GM18505 (cell line): ENCODE results near the gene RPTOR.

Experiments
- ATAC-seq: cut with Tn5 transposase; IDR thresholded peaks from one replicate; pipeline ENCODE4 v1.9.1; 2021; ENCODE audit not compliant: unreplicated experiment
- POLR2A ChIP-seq: IDR thresholded peaks from 4 replicates; pipeline ENCODE4 v1.6.1; 2011; ENCODE audit warnings: borderline replicate concordance; ENCODE audit not compliant: insufficient read depth, insufficient read length; ENCODE audit errors: extremely low read depth

Gene RPTOR

DNA sequence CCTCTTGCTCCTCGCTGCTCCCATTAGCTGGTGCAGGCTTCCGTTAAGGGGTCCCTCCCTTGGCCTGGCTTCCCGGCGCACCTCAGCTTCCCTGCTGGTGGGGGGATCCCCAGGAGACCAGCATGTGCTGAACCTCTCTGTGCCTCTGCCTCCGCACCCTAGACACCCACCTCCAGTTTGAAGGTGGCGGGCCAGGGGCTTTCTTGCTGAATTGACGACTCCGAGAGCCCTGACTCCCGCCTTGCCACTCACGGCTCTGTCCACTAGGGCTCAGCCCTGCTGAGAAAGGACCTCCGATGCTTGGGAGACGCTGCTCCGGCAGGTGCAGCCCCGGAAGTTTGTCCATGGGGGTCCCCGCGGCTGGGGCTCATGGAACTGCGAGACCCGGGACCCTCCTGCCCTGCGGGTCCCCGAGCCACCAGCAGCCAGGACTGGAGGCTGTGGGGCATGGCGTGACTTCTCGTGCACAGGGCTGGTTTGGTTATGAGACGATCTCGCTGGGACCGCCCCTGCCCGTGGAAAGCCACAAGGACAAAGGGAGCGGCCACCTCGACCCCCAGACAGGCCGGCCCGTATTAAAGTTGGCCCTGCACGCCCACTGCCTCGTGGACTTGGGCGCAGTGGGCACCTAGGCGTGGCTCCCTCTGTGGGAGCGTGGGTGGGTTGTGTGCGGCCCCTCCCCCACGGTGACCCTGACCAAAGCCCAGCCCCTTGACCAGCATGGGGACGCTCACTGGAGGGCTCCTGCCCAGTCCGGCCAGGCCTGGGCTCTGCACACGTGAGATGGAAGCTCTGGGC, 455.1 kb downstream of the RPTOR start:
- no peak for ATAC-seq
- no peak for TF ChIP-seq POLR2A

DNA sequence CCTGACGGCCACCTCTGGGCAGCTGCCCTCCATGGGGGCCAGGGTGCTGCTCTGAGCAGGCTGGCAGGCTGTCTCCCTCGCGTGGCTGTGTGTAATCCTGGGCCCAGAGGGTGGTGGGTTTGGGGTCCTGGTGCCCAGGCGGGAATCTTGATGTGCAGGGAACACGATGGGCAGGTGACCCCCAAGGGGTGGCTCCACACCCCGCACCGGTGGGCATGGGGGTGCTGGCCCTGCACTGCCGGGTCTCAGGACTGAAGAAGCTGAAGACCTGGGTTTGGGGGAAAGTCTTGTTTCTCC, 455.6 kb downstream of the RPTOR start:
- ATAC-seq, result no peak
- no peak for TF ChIP-seq POLR2A

DNA sequence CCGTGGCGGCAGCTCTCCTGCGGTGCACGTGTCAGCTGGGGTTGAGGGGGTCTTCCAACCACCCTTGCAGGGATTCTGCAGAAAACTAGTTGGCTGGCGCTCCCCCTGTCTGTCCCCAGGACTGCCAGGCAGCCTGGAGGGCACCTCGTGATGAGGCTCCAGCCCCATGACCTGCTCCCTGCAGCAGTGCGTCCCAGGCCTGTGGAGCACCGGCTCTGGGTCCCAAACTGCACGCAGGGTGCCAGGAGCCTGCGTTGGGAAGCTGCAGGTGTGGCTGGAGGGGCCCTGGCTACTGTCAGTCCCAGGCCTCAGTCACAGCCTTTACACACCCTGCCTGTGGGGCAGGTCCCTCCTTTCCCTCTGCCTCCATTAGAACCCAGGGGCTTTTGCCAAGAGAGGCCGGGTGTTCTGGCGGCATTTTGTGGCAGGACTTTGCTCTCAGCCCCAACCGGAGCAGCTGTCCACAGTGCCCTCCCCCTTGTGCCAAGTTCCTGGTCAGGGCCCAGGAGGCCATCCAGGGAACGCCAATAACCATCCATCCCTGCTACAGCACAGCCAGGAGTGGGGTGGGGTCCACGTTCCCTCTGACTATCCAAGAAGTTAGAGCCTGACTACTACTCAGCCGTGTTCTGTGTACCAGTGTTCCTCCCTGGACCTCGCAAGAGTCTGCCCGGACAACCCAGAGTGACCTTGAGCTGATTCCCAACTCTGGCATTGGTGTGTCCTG, 456.2 kb downstream of the RPTOR start:
- no peak for TF ChIP-seq POLR2A
- no peak for ATAC-seq

DNA sequence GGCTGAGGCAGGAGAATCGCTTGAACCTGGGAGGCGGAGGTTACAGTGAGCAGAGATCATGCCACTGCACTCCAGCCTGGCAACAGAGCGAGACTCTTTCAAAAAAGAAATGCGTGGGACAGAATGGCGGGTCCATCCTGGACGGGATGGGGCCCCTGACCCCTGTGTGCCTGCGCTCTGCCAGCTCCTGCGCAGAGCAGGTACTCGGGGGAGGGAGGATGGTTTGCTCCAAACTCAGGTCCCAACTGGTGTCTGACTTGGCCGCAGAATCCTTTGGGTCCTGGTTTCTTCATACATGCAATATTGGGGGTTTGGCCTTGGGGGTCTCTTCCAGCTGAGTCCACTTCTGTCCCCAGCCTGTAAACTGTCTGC, 457.4 kb downstream of the RPTOR start:
- no peak for ATAC-seq
- no peak for TF ChIP-seq POLR2A

DNA sequence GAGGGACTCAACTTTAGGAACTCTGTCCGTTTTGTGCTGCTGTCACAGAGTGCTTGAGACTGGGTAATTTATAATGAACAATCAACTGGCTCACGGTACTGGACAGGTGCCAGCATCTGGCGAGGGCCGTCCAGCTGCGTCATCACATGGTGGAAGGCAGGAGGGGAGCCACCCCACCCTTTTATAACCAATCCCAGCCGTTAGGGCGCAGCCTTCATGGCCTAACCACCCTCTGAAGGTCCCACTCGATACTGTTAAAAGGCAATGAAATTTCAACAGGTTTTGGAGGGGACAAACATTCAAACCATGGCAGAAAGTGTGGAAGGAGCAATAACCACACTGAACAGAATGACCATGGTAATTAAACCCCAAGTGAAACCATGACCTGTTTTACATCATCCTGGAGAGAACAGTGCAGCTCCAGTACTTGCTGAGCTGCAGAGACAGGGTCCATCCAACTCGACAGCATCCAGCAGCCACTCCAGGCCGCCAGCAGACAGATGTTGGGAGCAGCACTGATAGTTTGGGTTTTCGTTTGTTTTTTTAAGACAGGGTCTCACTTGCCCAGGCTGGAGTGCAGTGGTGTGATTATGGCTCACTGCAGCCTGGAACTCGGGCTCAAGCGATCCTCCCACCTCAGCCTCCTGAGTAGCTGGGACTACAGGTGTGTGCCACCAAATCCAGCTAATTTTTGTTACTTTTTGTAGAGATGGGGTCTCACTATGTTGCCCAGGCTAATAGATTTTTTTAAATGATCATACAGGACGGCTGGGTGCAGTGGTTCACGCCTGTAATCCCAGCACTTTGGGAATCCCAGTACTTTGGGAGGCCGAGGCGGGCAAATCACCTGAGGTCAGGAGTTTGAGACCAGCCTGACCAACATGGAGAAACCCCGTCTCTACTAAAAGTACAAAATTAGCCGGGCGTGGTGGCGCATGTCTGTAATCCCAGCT, 458.0 kb downstream of the RPTOR start:
- no peak for TF ChIP-seq POLR2A
- ATAC-seq, result no peak

DNA sequence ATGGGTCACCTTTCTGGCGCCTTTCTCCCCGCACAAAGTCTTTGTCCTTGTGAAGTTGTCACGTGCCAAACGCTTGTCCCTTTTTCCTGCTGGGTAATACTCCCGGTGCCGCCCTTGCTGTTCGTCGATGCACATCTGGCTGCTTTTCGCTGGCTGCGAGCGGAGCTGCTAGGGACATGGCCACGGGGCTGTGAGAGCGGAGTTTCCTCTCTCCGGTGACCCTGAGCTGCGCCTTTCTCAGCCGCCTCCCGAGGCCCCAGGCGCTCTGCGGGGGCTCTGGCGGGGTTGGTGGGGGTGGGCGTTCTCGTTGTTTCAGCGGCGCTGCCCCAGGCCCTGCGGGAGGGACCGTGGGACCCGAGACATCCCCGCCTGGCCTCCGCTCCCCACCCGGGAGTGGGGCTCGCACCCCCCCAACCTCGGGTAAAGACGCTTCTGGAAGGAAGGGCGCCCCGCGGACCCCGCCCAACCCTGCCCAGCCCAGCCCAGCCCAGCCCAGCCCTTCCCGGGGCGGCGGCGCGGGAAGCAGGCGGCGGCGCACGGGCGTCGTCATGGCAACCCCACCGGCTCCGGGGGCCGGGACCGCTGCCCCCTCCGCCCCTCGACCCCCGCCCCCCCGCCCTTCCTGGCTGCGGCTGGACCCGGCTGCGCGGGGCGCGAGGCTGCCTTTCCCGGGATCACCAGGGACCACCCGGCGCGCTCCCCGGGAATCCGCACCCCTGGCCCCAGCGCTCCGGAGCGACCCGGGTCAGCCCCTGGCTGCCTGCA, 459.3 kb downstream of the RPTOR start:
- ATAC-seq, result no peak
- no peak for TF ChIP-seq POLR2A

DNA sequence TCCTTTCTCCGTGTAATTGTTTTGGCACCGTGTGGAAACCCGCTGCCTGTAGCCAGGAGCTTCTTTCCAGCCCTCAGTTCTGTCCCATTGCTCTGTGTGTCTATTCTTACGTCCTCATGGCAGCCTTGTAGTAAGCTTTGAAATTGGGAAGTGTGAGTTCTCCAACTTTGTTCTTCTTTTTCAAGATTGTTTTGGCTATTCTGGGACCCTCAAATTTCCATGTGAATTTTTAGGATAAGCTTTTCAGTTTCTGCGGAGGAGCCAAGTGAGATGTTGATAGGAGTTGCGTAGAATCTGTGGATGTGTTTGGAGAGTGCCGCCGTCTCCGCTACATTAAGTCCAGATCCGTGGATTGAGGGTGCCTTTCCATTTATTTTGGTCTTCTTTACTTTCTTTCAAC, 462.3 kb downstream of the RPTOR start:
- ATAC-seq, result no peak
- no peak for TF ChIP-seq POLR2A

DNA sequence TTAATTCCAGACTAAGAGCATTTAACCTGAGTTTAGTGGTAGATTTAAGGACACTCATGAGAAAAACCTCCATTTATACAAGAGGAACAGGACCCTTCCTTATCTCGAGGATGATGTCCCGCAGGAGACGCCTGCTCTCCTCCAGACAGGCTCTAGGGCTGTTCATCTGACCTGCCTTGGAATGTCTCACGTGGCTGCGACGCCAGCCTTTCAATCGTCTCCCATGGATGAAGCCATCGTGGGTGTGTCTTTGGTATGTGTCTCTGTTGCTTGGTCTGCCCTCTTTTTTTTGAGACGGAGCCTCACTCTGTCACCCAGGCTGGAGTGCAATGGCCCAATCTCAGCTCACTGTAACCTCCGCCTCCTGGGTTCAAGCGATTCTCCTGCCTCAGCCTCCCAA, 463.5 kb downstream of the RPTOR start:
- no peak for ATAC-seq

DNA sequence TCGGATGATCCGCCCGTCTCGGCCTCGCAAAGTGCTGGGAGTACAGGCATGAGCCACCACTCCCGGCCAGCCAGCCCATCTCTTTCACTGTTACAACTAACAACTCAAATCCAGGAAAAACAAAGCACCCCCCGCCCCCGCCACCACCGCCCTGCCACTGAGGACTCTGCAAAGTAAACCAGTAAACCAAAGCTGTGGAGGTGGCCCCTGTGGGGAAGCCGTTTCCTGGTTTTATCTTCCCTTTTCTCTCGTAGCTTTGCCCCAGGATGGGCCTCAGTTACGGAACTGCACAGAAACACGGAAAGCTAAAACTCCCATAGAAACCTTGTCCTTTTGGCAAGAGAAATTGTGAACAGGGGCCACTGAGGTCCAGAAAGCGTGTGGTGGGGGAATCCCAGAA, 464.5 kb downstream of the RPTOR start:
- no peak for TF ChIP-seq POLR2A
- ATAC-seq, result no peak

More for the DNA sequence above, 463.5 kb downstream of the RPTOR start:
- TF ChIP-seq POLR2A, result no peak

DNA sequence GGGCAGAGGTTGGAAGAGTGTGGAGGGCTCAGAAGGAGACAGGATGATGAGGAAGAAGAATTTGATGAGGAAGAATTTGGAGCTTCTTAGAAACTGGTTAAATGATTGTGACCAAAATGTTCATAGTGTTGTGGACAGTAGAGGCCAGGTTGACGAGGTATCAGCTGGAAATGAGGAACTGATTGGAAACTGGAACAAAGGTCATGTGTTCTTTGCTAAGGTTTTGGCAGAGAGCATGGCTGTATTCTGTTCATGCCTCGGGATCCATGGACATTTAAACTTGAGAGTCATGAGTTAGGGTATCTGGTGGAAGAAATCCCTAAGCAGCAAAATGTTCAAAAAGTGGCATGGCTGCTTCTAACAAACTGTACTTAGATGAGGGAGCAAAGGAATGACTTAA, 466.3 kb downstream of the RPTOR start:
- TF ChIP-seq POLR2A, result no peak
- ATAC-seq, result no peak

DNA sequence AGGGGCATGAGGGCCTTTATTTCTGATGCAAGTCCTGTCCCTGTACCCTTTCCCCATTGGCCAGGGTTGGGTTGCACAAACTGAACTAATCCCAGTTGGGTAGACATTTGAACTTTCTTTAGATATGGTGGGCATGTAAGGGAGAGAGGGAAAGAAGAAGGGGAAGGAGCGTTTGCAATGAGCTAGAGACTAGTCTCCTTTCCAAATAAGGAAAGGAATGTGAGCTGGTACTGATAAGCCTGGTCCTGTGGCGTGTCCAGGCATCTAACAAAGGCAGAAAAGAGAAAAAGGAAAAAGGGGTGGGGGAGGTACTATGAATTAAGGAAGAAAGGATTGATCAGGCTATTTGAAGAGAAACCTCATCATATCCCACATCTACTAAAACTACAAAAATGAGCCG, 467.3 kb downstream of the RPTOR start:
- TF ChIP-seq POLR2A, result no peak
- no peak for ATAC-seq

DNA sequence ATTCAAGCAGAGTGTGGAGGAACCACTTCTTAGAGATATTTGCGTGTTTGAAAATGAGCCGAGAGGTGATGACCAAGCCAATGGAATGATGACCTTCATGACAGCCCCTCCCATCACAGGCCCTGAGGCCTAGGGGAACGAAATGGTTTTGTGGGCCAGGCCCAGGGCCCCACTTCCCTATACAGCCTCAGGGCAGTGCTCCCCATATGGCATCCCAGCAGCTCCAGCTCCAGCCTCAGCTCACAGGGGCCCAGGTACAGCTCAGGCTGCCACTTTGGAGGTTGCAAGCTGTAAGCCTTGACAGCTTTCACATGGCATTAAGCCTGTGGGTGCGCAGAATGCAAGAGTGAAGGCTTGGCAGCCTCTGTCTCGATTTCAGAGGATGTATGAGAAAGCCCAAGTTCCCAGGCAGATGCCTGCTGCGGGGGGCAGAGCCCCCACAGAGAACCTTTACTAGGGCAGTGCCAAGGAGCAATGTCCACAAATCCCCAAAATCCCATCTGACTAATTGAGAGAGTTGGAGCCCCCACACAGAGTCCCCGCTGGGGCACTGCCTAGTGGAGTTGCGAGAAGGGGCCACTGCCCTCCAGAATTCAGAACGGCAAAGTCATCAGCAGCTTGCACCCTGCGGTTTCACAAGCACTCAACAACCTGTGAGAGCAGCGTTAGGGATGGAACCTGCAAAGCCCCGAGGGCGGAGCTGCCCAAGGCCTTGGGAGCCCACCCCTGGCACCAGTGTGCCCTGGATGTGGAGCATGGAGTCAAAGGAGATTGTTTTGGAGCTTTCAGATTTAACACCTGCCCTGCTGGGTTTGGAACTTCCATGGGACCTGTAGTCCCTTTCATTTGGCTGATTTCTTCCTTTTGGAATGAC, 468.2 kb downstream of the RPTOR start:
- TF ChIP-seq POLR2A, result no peak
- ATAC-seq, result no peak
